Ovary (tissue), 9 donors: ENCODE data around the gene TKFC. TPM values are rescaled to one million over a fixed set of nuclear protein-coding genes. Genes with fewer than 3 reads are reported as not detected.

Experiments used
- DNase-seq, 5 donors: peaks; one replicate each; pipeline ENCODE4 v3.0.0-alpha.2; 2019 to 2020
- H3K27ac ChIP-seq, 2 donors: fragments of 200-600 bp; one replicate each; pipeline versions ENCODE4 v1.5.1 to v1.8.0; 2019 to 2022
- H3K27me3 ChIP-seq: fragments of 200-600 bp; one replicate; pipeline ENCODE4 v1.8.0; 2022
- H3K36me3 ChIP-seq: fragments of 200-600 bp; sonication (generic); one replicate; pipeline ENCODE4 v1.5.1; 2019
- H3K4me1 ChIP-seq: one replicate; pipeline ENCODE4 v1.8.1; 2013; ENCODE audit warnings: mild to moderate bottlenecking, moderate library complexity; ENCODE audit not compliant: insufficient read depth
- H3K4me3 ChIP-seq: fragments of 200-600 bp; sonication (generic); one replicate; pipeline ENCODE4 v1.5.1; 2017
- H3K9me3 ChIP-seq, 2 donors: fragments of 200-600 bp in 1 of 2; sonication (generic) in 1 of 2; one replicate each; pipeline versions ENCODE4 v1.5.1 to v1.8.1; 2013 to 2019; ENCODE audit warnings: mild to moderate bottlenecking in 1 of 2, moderate library complexity in 1 of 2
- EP300 ChIP-seq: sonication (generic); formaldehyde crosslinking; IDR thresholded peaks from one replicate; pipeline ENCODE4 v1.6.1; 2017; ENCODE audit warnings: antibody characterized with exemption
- POLR2A ChIP-seq: fragments of 450-650 bp; IDR thresholded peaks from one replicate; pipeline ENCODE4 v1.6.1; 2017; ENCODE audit warnings: antibody characterized with exemption, mild to moderate bottlenecking, moderate library complexity
- WGBS, 3 donors: extraction: QIAGEN DNeasy Blood & Tissue Kit in 1 of 3; methylation state at CpG; one replicate each; pipeline versions ENCODE4 v1.1.5 to v1.1.7; 2013 to 2017; 5-methylcytosine and 5-hydroxymethylcytosine counted together
- intact Hi-C, 4 donors: fragments of 100-400 bp; cut with DNase I; formaldehyde crosslinking; loops; one replicate each; pipeline versions ENCODE4 v1.11.0 to v1.15.1; 2022 to 2023
- polyA plus RNA-seq, 2 donors: library from polyadenylated mRNA; stranded (reverse); fragments of 200-250 nt in 1 of 2; fragments of 350-450 nt in 1 of 2; fragmentation: Illumina TruSeq in 1 of 2; extraction: RNeasy Lipid Tissue Mini Kit (QIAGEN cat#74804) in 1 of 2; gene quantifications; one replicate each; pipeline ENCODE4 v1.2.3, GENCODE V29; 2013 to 2014
- total RNA-seq, 7 donors: library from RNA; depleted of rRNA in 2 of 7; stranded (reverse); fragments of >200 nt in 2 of 7; fragmentation: NEBNext Ultra II Directional in 3 of 7; extraction: Animal tissue kit (Norgen Biotek cat#: 25700) in 3 of 7; gene quantifications; one replicate each; pipeline versions ENCODE4 v1.1.0 to v1.2.4, GENCODE V29; 2016 to 2023
- TF ChIP-seq, protein P1 (sequence below), 3 donors: fragments of 450-650 bp in 2 of 3; fragments of 200-600 bp in 1 of 3; IDR thresholded peaks; one replicate each; pipeline versions ENCODE4 v1.5.1 to v1.8.0; 2016 to 2022; ENCODE audit warnings: antibody characterized with exemption in 3 of 3, mild to moderate bottlenecking in 1 of 3
- donor health status: DM: no; HTN: no; CAD: no; lungs with moderate emphysema.
- donor health status: DM: no; HTN: no; CAD: no.
- donor health status: Bipolar disorder and iron deficiency.
- donor health status: DM: yes; HTN: yes; CAD: no.
- donor health status: DM: no; HTN: no; CAD: no.
- donor health status: DM: yes; HTN: yes; CAD: no.

The TKFC gene
- total and polyA plus RNA-seq, 9 donors = 19.0 to 41.4 (median 30.4) TPM

DNA sequence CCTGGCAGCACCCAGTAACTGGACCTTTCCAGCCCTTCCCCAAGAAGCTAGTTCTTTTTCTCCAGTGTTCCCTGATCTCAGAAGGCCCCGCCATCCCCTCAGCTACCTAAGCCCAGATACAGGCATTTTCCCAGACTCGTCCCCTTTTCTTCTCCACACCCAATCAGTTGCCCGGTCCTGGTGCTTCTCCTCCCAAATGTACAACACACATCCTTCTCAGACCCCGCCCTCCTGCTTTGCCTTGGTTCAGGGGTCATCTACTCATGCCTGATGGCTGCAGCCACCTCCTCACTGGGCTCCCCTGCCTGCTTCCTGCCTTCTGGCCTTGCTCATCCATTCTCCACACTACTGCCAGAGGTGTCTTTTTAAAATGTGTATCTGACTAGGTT, 6.5 kb downstream of the TKFC start:
- Histone ChIP-seq H3K27me3 (no peaks in the 10 kb centered on the region), H3K4me1 (peaks cover 15% of the 10 kb centered on the region), H3K27ac (no peak overlapping the region), H3K36me3 (no peaks in the 10 kb centered on the region), H3K4me3 (no peak overlapping the region), H3K9me3 (no peaks in the 10 kb centered on the region)
- intact Hi-C loops = no loop called here
- TF ChIP-seq, protein P1, sequence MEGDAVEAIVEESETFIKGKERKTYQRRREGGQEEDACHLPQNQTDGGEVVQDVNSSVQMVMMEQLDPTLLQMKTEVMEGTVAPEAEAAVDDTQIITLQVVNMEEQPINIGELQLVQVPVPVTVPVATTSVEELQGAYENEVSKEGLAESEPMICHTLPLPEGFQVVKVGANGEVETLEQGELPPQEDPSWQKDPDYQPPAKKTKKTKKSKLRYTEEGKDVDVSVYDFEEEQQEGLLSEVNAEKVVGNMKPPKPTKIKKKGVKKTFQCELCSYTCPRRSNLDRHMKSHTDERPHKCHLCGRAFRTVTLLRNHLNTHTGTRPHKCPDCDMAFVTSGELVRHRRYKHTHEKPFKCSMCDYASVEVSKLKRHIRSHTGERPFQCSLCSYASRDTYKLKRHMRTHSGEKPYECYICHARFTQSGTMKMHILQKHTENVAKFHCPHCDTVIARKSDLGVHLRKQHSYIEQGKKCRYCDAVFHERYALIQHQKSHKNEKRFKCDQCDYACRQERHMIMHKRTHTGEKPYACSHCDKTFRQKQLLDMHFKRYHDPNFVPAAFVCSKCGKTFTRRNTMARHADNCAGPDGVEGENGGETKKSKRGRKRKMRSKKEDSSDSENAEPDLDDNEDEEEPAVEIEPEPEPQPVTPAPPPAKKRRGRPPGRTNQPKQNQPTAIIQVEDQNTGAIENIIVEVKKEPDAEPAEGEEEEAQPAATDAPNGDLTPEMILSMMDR (IDR thresholded peaks at IDR 0.05) = no peak
- TF ChIP-seq EP300 (no peak), POLR2A (no peak)
- WGBS, 3 donors = 88 to 90% (median 89%) methylated on average over 4 of the region's 4 CpGs
- peak in 1 of 5 donors; percentile 28 for DNase-seq

DNA sequence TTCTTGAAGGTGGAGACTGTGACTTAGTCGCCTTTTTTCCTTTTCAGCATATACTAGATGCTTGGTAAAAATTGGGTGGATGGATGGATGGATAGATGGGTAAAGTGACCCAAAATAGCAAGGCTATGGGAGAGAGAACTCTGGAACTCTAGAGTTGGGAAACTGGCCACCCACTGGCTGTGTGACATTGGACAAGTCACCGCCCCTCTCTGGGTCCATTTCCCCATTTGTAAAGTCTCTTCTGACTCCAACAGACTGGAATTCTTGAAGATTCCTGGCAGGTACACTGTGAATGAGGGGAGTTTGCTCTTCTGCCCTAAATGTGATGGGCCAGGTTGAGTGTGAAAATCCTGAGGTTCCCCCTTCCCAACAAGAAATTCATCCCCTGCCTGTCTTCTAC, 8.0 kb downstream of the TKFC start:
- H3K36me3 ChIP-seq = no peaks in the 10 kb centered on the region
- H3K27ac ChIP-seq = no peak overlapping the region
- H3K4me1 ChIP-seq = peaks cover 15% of the 10 kb centered on the region
- TF ChIP-seq EP300 (no peak), POLR2A (no peak)
- TF ChIP-seq, protein P1 (IDR thresholded peaks at IDR 0.05) = no peak
- no peaks in the 10 kb centered on the region for H3K9me3 ChIP-seq
- H3K4me3 ChIP-seq = no peak overlapping the region
- H3K27me3 ChIP-seq = no peaks in the 10 kb centered on the region
- peak in 1 of 5 donors; percentile 2 for DNase-seq
- whole genome bisulfite sequencing, 3 donors = 96 to 98% (median 98%) methylated on average over 2 of the region's 2 CpGs
- intact Hi-C loops = no loop called here

DNA sequence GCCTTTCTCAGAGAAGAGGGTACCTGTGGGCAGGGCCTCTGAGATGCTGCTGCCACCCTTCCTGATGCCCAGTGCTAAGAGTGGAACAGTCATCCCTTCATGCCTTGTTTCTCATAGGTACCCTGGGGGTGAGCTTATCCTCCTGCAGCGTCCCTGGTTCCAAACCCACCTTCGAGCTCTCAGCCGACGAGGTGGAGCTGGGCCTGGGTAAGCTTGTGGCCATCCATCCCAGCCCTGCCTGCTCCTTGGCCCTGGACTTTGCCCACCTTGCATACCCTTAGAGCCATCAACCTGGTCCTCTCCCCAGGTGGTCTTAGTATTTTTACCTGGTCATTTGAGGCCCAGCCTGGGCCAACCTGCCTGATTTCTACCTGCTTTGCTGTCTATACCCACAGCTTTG, 8.7 kb downstream of the TKFC start:
- no peaks in the 10 kb centered on the region for H3K9me3 ChIP-seq
- intact Hi-C loops = no loop called here
- H3K27me3 ChIP-seq = no peaks in the 10 kb centered on the region
- H3K36me3 ChIP-seq = no peaks in the 10 kb centered on the region
- DNase-seq = peak in 1 of 5 donors; percentile 21
- WGBS, 3 donors = 92 to 95% (median 94%) methylated on average over 4 of the region's 4 CpGs
- no peak for TF ChIP-seq EP300
- no peak for TF ChIP-seq POLR2A
- TF ChIP-seq, protein P1 (IDR thresholded peaks at IDR 0.05) = no peak
- H3K4me3 ChIP-seq = no peak overlapping the region
- peaks cover 17% of the 10 kb centered on the region for H3K4me1 ChIP-seq
- H3K27ac ChIP-seq = no peak overlapping the region

DNA sequence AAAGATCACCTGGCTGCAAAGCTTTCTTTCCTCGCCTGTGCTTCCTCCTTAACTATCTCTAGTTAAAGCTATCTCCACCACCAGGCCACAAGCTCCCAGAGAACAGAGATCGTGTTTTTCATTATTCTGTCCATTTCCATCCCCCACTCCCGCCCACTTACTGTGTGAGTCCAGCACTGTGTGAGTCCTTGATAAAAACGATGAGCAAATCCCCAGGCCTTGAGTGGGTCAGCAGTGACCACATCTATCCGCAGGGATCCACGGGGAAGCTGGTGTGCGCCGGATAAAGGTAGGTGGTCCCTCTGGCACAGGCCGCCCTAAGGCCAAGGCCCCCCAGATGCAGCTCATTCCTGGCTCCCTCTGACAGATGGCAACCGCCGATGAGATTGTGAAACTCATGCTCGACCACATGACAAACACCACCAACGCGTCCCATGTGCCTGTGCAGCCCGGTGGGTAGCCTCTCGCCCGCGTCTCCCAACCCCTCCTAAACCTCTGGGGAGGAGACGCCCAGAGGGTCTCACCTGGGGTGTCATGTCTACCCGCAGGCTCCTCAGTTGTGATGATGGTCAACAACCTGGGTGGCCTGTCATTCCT, 9.3 kb downstream of the TKFC start:
- Histone ChIP-seq H3K27ac (no peak overlapping the region), H3K4me3 (no peak overlapping the region), H3K4me1 (peaks cover 15% of the 10 kb centered on the region), H3K36me3 (no peaks in the 10 kb centered on the region), H3K27me3 (no peaks in the 10 kb centered on the region), H3K9me3 (no peaks in the 10 kb centered on the region)
- 62 to 76% (median 66%) methylated on average over 20 of the region's 20 CpGs for WGBS, 3 donors
- DNase-seq = peak in 1 of 5 donors; percentile 33
- intact Hi-C loops = no loop called here
- TF ChIP-seq EP300 = no peak
- TF ChIP-seq POLR2A = no peak
- TF ChIP-seq, protein P1 (IDR thresholded peaks at IDR 0.05) = no peak
